OCI-LY1 (cell line): ENCODE results near the gene ETV5.

Source experiments
- EZH2 ChIP-seq: fragments of 200-600 bp; sonication (generic), shearing (Covaris generic); IDR thresholded peaks from 2 replicates; pipeline ENCODE4 v1.8.0; 2017; ENCODE audit warnings: borderline replicate concordance, mixed run types, mild to moderate bottlenecking, antibody characterized with exemption, low read length, moderate library complexity, mixed read lengths
- TF ChIP-seq, protein P1 (sequence below): fragments of 200-600 bp; sonication (generic), shearing (Covaris generic); IDR thresholded peaks from 2 replicates; pipeline ENCODE4 v1.5.1; 2017; ENCODE audit warnings: mild to moderate bottlenecking, antibody characterized with exemption, low read length, moderate library complexity, mixed read lengths

DNA sequence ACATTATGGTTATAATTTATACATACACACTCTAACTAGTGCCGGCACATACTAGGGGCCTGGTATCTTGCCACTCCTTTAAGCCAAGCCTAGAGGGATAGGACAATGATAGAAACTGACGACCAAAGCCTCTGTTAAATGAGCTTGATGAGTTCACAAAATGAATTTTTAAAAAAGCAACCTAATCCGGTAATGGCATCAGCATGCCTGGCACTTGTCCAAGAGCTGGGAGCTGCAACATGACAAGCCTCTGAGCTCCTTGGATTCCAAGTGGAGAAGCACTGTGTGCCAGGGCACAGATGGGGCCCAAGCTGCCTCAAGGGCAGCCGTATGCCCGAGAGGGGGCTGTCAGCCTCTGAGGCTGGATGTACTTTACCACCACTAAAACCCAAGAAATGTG, 9.7 kb downstream of the ETV5 start:
- TF ChIP-seq, protein P1, sequence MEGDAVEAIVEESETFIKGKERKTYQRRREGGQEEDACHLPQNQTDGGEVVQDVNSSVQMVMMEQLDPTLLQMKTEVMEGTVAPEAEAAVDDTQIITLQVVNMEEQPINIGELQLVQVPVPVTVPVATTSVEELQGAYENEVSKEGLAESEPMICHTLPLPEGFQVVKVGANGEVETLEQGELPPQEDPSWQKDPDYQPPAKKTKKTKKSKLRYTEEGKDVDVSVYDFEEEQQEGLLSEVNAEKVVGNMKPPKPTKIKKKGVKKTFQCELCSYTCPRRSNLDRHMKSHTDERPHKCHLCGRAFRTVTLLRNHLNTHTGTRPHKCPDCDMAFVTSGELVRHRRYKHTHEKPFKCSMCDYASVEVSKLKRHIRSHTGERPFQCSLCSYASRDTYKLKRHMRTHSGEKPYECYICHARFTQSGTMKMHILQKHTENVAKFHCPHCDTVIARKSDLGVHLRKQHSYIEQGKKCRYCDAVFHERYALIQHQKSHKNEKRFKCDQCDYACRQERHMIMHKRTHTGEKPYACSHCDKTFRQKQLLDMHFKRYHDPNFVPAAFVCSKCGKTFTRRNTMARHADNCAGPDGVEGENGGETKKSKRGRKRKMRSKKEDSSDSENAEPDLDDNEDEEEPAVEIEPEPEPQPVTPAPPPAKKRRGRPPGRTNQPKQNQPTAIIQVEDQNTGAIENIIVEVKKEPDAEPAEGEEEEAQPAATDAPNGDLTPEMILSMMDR: no peak
- TF ChIP-seq EZH2: no peak
